NCI-H146 (cell line): ENCODE data around the gene TAS2R9.
"Not testable (repeated sequence)": the region's sequence is repeated elsewhere in the genome, so short reads cannot be mapped to it uniquely, and the experiment has no call there.

Experiments
- DNase-seq: peaks from one replicate; lab custom pipeline; 2025; lab: John Stamatoyannopoulos, UW

The TAS2R9 gene, protein sequence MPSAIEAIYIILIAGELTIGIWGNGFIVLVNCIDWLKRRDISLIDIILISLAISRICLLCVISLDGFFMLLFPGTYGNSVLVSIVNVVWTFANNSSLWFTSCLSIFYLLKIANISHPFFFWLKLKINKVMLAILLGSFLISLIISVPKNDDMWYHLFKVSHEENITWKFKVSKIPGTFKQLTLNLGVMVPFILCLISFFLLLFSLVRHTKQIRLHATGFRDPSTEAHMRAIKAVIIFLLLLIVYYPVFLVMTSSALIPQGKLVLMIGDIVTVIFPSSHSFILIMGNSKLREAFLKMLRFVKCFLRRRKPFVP

DNA sequence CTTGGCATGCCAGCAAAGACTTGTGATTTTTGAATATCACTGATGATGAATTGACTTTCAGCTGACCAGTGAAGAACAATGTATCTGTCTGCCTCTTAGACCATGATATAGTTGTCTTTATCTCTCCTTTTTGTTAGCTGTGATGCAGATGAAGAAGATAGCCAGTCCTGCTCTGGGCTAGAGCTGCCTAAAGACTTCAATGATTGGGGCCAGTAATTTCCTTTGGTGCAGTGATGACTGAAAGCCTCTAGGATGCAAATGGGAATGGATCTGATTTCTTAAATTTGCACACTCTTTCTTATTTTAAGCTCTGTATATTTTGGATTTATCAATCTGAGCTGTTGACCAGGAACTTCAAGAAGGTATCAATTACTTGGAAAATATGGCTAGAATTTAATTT is at the start of gene TAS2R9:
Gene TAS2R9 (minus strand): TSS at position 101 of the 400 bp plus-strand sequence. CDS start 93 bp downstream, at position 8.
- no peak for DNase-seq

DNA sequence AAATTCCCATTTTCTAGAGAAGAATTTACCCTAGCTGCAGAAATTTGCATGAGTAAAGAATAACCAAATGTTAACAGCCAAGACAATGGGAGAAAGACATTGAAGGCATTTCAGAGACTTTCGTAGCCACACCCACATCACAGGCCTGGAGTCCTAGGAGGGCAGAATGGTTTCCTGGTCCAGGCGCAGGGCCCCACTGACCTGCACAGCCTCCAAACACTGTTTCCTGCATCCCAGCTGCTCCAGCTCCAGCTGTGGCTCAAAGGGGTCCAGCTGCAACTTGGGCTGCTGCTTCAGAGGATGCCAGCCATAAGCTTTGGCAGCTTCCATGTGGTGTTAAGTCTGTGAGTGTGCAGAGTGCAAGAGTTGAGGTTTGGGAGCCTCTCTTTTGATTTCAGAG is 45.8 kb upstream of the TAS2R9 start:
- no peak for DNase-seq

- DNase-seq = no peak
Measured at GRCh38 chr12:10853776-10854175, 43.8 kb upstream of the TAS2R9 start.

DNA sequence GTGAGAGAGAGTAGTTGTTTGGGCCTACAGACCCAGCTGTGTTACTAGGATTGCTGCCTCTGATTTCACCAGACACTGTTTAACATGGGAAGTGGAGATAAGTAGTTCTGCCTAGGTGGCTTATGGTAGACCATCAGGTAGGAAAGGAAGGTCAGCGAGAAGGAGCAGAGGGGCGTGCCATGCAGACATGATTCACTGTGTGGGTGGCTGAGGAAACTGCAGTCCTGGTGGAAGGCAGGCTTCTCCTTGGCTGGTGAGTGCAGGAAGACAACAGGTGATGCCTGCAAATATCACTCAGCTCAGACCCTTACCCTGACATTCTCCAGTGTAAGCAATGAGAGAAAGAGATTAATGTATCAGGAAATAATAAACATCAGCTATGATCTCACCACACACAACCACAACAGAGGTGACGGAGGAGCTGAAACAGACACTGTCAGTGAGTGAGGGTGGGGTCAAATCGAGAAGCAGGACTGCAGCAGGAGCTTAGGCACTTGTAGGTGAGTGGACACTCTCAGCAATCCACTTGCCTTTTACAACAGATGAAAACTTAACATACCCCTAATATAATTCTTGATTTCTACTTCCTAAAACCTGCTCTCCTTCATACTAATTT is 41.4 kb upstream of the TAS2R9 start:
- DNase-seq = no peak

GRCh38 chr12:10849425-10849878 is 39.5 kb upstream of the TAS2R9 start, which contains the start of gene PRR4:
Gene PRR4 (minus strand): TSS chr12:10849475. CDS start chr12:10849437, 38 bp downstream.
- no peak for DNase-seq

GRCh38 chr12:10847744-10848143 is 37.8 kb upstream of the TAS2R9 start:
- no peak for DNase-seq

GRCh38 chr12:10842862-10843261 is 32.9 kb upstream of the TAS2R9 start:
- DNase-seq = no peak

DNA sequence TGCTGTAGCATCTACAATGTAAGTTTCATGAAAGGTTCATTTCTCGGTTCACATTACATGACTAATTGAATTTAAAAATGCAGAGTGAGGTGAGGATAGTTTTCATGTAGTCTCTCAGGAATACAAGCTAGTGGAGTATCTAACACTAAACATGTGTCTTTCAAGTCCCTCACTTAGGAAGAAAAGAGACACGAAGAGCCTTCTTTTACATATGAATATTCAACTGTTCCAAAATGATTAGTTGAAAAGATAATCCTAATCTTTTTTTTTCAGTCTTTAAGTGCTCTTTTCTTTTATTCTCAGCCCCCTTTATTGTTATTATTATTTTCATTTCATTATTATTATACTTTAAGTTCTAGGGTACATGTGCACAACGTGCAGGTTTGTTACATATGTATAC is 28.5 kb upstream of the TAS2R9 start:
- DNase-seq = no peak

DNA sequence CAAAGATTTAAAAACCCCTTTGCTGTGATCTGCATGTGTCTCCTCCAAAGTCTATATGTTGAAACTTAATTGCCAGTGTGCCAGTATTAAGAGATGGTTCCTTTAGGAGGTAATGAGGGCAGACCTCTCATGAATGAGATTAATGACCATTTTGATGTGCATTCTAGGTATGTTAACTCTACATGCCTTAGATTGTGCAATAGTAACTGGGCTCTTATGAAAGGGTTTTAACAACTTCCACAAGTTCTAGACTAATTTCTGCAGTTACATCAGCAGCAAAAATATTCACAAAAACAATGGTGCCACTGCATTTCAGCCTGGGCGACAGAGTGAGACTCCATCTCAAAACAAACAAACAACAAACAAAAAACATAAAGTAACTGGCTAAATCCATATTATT is 20.0 kb upstream of the TAS2R9 start:
- DNase-seq = no peak

GRCh38 chr12:10826258-10826657 is 16.3 kb upstream of the TAS2R9 start, which contains the start of gene TAS2R10:
Gene TAS2R10 (minus strand): TSS chr12:10826358. CDS start chr12:10826269, 89 bp downstream.
- no peak for DNase-seq

DNA sequence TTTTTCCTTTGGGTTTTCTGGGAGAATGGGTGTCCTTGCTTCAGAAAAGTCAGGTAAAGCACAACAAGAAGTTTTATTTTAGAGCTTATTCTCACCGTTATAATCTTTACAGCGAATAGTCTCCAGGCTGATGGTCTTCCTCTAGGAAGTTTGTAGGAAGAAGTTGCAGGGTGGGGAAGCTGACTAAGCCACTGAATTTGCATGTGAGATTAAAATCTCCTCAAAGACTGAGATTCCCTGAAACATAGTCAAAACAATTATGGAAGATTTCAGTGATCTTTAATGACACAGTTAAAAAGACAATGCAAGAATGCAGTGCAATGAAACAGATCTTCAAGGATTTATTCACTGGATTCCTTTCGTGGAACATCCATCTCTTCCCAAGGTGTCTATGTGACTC is 15.0 kb upstream of the TAS2R9 start:
- DNase-seq = no peak

DNA sequence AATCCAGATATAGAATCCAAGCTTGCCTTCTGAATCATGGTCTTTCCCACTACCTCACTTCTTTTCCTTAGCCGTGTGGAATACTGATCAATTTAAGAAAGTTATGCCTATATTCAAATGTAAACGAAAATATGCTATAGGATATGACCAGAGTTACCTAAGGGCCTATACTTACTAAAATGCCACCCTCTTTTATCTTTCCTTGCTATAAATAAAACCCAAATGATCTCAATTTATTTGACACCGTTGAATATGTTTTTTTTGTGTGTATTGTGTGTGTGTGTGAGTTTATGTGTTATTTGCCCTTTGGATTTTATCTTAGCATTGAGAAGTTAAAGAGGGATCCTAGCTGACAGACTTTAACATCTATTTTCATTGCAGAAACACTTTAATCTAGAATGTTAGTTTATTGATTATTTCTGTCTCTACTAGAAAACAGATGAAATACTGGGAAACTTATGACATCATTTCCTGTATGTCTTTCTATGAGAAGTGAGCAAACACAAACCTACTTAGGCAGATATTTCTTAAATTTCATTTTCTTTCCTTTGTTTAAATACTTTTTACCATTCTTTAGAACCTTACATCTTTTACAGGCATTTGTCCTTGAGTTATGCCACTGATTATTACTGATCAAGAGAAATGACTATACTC is 2.0 kb upstream of the TAS2R9 start:
- no peak for DNase-seq

DNA sequence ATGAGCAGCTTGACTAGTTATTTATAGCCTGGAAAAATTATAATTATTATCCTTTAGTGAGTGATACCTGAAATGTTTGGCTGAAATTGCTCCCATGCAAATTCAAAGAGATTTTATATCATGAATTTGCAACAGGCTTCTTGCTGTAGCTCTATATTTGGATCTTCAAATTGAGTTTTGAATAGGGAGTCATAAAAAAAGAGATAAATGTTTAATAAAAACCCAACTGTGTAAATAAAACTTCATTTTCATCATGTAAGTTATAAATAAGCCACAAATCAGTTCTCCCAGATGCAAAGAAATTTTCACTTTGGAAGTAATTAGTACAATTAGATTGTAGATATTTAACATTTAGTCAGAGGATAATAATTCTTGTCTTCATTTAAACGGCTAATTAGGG is 2.8 kb downstream of the TAS2R9 start, which contains the start of gene TAS2R8:
Gene TAS2R8 (minus strand): TSS at position 101 of the 400 bp plus-strand sequence. CDS start 306 bp downstream, outside the sequence.
- no peak for DNase-seq

- peak; percentile 57 for DNase-seq
Measured at GRCh38 chr12:10802587-10802986, 7.4 kb downstream of the TAS2R9 start, which contains the start of gene TAS2R7. Gene TAS2R7 (minus strand): TSS chr12:10802627. CDS start chr12:10802570, 57 bp downstream.

DNA sequence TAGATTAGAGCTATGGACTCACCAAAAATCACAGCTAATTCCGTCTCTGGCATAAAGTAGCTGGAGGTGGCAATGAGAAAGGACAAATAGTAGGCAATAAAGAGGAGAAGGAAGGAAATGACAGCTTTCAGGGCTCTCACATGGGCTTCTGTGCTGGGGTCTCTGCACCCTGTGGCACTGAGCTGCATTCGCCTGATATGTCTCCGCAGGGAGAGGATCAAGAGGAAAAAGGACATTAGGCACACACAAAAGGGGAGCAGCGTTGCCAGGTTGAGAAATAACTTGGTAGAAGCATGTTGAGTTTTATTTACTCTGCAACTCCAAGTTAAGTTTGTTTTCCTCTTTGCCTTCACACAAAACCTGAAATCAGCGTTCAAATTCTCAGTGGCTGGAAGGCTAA is 8.2 kb downstream of the TAS2R9 start:
- DNase-seq = no peak

- no peak for DNase-seq
Measured at GRCh38 chr12:10794222-10794621, 15.7 kb downstream of the TAS2R9 start.

DNA sequence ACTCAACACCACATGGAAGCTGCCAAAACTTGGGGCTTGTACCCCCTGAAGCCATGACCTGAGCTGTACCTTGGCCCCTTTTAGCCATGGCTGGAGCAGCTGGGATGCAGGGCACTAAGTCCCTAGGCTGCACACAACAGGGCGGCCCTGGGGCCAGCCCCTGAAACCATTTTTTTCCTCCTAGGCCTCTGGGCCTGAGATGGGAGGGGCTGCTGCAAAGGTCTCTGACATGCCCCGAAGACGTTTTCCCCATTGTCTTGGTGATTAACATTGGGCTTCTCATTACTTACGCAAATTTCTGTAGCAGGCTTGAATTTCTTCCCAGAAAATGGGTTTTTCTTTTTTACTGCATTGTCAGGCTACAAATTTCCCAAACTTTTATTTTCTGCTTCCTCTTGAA is 18.2 kb downstream of the TAS2R9 start:
- not testable (repeated sequence) for DNase-seq

DNA sequence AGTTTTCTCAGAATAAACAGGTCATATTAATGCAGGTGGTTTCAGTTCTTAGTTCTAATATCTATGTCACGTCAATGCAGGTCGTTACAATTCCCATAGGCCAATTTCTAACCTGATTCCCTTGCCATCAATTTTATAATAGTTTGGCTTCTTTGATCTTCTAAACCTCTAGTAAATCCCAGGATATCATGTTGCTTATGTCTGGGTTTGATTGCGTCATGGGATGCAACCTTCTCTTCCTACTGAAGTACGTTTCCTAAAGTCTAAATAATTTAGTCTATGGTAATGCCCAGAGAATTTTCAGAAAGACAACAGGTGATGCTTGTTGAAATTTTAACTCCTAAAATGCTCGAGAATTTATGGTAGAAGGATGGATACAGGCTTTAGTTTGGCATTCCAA is 26.7 kb downstream of the TAS2R9 start:
- no peak for DNase-seq

GRCh38 chr12:10779103-10779502 is 30.9 kb downstream of the TAS2R9 start:
- DNase-seq = peak; percentile 5

DNA sequence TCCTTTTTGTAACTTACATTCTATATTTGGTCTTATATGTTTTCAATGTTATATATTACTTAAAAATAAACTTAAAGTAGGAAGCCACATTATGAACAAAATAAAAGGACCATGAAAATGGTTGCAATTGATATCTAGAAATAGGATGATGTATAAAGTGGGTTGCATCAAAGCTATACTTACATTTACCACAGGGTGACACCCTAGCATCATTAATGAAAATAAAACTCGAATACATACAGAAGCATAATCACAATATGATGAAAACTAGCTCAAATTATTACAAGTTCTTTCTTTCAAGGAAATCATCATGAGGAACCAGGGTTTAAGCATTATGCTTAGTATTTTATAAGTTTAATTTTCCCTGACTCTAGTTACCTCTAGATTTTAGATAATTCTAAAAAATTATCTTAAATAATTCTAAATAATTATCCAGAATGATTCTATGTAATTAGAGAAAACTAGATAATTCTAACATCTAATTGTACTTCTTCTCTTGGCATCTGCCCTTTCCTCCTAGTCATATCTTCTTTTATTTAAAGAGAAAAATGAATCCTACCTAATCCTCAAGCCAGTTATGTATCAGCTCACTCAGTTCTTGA is 38.7 kb downstream of the TAS2R9 start:
- DNase-seq = peak; percentile 42

DNA sequence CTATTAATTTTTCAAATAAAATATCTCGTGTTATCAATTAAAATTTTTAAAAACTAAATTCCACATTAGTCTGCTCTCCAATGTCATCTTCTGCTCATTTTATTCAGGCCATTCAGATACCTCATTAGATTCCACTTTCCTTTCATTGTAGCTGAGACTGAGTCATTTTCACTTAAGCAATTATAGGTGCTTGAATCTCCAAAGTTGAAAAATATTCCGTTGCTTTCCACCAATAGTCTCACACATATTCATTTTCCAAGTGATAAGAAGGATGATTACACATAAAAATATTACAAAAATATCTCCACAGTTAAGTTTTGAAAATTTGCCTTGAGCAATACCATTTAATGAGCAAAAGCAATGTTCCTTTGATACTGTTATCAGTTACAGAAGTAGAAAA is 50.3 kb downstream of the TAS2R9 start:
- DNase-seq = no peak
